GM21528 (cell line): Measurements from ENCODE around the gene TIAM2.
"Not testable (repeated sequence)": the region's sequence is repeated elsewhere in the genome, so short reads cannot be mapped to it uniquely, and the experiment has no call there.

Experiments used
- ATAC-seq: cut with Tn5 transposase; IDR thresholded peaks from one replicate; pipeline ENCODE4 v1.9.1; 2021; ENCODE audit warnings: mild to moderate bottlenecking, moderate library complexity; ENCODE audit not compliant: unreplicated experiment, low FRiP score

Gene TIAM2

GRCh38 chr6:154989448-154989847 is 5.7 kb upstream of the TIAM2 start:
- ATAC-seq = no peak

DNA sequence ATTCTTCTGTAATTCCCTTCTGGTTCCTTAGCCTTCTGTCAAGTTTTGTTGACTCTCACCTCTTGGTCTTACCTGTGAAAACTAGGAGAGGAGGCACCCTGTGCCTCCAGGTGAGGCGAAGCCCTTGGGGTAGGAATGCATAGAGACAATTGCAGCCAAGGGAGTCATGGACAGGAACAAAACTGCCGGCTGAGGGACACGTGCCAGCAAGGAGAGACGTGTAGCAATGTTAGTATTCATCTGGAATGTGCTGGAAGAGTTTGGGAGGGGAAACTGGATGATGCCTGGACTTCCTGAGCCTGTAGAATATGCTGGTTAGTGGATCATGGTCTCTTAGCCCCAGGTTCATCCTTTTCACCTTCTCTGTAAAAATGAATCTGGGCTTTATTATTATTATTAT is 3.9 kb upstream of the TIAM2 start:
- no peak for ATAC-seq

- ATAC-seq = no peak
Measured at GRCh38 chr6:154993026-154993425, 2.1 kb upstream of the TIAM2 start.

DNA sequence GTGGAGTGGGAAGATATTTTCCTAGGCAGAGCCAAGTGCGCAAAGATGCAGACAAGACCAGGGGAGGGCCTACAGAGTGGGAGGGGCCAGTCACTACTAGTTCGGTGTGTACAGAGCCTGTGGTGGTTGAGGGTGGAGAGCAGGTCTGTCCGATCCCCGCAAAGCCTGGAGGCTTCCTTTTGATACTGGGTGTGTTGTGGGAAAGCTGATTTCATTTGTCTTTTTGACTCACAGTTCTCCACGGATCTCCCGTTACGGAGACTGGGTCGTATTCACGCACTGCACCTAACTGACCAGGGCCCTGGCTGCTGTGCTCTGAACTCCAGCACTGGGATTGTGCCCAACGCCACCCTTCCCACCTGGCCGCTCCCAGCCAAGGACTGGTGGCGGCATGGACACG is 1.4 kb upstream of the TIAM2 start:
- no peak for ATAC-seq

DNA sequence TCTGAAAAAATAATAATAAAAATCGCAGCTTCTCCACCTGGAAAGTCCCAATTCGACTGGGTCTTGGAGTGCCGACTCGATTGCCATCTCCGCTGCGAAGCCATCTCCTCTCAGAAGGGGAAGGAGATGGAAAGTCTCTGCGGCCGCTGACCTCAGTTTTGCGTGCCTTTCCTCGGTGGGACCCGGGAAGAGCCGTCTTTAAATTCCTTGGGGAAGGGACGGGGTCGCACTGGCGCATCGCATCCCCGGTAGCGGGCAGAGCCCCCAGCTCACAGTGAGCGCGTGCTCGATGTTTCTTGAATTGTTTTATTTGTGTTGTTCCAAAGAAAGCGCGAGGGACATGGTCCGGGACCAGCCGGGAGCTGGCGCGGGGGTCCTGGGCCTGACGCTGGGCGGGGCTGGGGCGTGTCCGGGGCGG is 270 bp upstream of the TIAM2 start:
- ATAC-seq = no peak

DNA sequence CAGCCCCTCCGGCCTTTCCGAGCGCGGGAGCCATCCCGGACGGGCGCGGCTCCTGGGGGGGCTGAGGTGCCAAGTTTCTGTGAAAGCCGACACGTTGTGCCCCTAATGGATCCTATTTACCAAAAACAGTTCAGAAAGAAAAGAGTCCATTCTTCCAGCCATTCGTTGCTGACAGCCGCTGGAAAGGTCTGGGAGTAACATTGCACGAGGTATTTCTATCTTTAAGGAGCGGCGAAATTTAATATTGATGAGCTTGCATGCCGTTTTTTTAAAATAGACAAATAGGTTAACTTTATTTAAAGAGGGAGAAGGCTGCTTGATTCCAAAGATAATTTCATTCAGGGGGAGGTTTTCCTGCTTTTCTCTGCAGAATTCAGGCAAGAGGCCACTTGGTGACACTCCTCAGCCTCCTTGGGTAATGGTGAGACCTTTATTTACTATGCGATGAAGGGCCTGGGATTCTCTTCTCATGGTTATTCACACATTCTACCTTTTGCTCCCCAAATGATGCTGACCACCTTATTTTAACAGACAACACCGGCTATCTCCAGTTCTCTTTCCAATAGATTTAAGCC is 988 bp downstream of the TIAM2 start:
- ATAC-seq = no peak

DNA sequence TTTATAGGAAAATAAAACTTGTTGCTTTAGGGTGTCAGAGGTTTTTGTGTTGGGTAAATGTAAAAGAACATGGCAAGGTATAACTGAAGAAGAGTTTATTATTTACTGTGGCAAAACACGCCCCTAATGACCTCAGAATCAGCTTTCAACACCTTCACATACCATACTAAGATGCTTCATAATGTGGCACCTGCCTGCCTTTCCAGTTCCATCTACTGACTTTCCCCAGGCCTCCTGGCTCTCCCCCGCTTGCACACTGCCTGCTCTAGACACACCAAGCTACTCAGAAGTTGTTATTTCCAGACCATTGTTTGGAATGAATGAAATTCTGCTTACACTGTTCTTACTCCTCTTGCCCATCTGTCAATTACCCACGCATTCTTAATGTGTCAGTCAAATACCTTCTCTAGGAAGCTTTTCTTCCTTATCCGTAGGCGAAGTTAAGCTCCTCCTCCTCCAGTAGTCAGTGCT is 1.8 kb downstream of the TIAM2 start:
- no peak for ATAC-seq

DNA sequence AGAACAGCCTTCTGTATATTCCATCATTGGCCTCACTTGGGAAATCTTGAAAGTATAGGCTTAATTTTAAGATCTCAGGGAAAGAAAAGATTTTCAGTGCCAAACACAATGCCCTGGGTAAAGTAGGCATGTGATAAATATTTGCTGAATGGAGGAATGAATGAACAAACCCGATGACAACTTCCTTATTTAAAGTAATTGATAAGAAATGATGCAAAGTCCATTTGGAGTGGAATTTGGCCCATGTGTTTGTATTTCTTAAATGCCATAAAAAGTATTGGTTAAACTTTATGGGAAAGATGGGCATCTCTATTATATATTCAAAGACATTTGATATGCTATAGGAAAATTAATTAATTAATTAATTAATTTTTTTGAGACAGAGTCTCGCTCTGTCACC is 3.7 kb downstream of the TIAM2 start:
- no peak for ATAC-seq

DNA sequence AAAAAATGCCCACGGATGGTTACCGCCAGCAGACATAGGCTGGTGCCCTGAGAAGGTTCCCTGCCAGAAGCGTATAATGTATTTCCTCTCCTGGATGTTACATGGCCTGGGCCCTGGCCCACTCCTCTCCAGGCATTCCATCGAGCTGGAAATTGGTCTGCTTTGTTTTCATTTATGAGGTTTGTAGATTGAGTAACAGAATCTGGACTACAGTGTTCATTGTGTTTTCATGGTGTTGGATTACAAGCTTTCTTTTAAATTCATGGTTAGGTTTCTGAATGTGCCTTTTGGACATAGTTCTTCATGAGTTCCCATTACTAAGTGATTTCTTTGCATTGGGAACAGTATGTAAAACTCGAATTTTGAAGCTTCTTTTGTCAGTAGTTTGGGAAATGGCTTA is 6.4 kb downstream of the TIAM2 start:
- no peak for ATAC-seq

- no peak for ATAC-seq
Measured at GRCh38 chr6:155001934-155002333, 6.8 kb downstream of the TIAM2 start.

DNA sequence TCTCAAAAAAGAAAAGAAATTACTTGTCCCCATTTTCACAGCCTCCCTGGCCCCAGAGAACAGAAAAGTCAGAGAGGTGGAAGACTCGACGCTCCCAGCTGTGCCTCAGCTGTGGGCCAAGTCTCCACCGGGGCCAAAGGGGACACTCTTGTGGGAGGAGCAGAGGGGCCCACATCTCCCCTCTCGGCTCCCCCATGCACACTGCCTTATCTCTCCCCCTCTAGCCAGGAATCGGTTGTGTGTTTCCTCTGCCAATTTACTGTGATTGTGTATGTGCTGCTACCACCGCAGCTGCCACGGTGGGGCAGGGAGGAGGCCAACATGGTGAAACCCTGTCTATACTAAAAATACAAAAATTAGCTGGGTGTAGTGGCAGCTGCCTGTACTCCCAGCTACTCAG is 8.4 kb downstream of the TIAM2 start:
- ATAC-seq = no peak

DNA sequence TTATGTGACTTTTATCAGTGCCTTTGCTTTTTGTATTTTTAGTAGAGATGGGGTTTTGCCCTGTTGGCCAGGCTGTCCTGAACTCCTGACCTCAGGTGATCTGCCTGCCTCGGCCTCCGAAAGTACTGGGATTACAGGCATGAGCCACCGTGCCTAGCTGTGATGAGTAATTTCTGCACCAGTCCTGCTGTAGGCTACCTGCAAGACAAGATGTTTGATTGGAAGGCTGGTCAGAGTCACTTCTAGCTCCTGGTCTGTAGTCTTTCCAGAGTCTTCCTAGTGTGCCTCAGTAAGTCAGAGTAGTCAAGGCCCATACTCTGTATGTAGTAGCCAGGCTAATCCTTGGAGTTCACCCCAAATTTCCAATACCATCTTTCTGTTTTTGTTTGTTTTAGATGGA is 8.9 kb downstream of the TIAM2 start:
- ATAC-seq = no peak

DNA sequence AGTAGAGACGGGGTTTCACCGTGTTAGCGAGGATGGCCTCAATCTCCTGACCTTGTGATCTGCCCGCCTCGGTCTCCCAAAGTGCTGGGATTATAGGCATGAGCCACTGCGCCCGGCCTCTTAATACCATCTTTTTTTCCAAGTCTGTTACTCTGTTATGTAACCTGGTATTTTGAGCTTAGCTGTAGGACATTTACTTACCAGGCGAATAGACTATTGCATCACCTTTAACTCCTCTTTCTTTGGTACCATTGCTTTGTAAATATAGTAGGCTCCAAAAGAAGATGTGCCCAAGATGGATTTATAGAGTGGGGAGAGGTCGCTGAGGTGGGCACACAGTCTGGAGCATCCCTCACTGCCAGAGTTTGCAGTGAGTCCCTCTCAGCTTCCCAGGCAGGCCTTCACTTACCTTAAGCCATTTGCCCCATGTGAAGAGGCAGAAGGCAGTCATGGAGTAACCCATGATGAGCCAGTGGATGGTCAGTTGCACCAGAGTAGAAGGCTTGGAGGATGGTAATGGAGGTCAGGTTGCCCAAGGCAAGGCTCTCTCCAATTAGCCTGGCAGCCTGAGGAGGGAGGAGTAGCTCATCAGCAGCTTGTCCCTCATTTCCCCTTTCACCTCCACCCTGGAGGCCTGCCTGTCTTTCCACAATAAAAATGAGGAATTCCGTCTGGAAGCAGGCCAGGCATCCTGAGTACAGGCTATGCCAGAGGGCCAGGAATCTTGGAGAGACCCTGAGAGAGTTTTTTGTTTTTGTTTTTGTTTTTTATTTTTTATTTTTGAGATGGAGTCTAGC is 9.7 kb downstream of the TIAM2 start:
- no peak for ATAC-seq

DNA sequence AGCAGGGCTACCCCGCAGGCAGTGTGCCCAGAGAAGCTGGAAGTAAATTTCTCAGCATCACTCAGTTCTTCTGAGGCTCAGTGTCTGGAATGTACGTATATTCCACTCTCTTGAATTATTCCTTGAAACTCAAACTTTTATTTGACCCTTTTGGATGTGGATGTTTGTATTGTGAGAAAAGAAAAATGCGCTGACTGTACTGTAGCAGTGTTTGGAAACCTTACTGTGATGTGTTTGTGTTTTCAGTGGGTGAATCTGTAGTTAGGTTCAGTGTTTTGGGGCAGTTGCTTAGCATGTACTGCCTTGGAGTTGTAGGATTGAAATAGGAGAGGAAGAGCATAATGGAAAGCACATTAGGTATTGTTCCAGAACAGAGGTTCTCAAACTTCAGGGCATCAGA is 13.5 kb downstream of the TIAM2 start:
- ATAC-seq = no peak

- no peak for ATAC-seq
Measured at GRCh38 chr6:155010940-155011339, 15.8 kb downstream of the TIAM2 start.

- ATAC-seq = no peak
Measured at GRCh38 chr6:155011809-155012291, 16.7 kb downstream of the TIAM2 start.

DNA sequence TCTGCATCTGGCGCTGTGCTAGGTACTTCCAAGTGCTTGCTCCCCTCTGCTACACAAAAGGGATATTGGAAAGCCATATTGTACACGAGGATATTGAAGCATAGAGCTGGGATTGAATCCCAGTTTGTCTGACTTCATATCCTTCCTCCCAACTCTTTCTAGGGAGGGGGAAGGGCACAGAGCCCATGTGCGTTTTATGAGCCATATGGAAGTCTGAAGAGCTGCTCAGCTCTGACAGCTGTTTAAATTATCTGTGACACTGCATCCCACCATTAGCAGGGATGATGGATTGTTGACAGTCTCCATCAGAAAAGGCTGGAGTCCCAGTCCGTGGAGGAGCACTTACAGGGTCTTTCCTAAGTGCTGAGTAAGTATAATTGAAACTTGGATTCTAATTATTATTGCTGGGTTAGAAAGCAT is 18.4 kb downstream of the TIAM2 start:
- no peak for ATAC-seq

- no peak for ATAC-seq
Measured at GRCh38 chr6:155014137-155014536, 19.0 kb downstream of the TIAM2 start.

DNA sequence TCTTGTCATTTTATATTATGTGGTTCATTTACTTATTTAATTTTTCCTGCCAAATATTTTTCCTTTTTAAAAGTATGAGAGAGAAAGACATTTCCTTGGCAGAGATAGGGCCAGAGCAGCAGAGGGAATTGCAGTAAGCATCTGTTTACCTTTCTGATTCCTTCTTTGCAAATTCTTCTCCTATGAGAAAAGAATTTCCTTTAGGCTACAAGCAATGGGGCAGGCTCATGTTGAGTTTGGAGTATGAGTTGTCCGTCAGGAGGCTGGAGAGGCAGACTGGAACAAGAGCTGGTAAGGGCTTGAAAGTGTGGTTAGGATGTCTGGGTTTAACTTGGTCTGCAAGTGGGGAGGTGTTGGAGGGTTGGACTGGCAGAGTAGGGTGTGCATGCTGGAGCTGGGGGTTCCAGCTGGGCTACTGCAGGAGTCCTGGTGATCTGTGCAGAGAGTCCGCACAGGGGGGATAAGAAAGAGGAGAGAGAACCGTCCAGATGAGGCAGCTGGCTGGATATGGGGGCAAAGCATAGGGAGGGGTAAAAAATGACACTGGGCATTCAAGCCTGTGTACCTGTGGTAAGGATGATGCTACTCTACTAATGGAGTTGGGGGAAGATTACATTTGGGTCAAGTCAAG is 19.7 kb downstream of the TIAM2 start:
- ATAC-seq = no peak

GRCh38 chr6:155018415-155018814 is 23.3 kb downstream of the TIAM2 start:
- ATAC-seq = not testable (repeated sequence)

DNA sequence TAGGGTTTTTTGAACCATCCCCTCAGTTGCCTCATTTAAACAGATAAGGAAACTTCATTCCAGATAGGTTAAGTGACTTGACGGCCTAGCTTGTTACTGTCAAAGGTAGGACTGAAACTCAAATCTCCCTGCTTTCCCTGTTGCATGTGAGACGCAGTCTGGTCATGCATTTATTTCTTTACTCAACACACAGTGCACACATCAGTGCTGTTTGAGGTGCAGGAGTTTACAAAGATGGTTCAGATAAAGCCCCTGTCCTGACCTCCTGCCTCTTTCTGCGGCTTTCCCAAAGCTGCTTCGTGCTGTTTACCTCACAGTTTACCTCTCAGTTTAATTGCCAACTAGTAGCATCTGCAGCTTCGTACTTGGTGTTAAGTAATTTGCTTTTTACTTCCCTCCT is 26.6 kb downstream of the TIAM2 start:
- ATAC-seq = no peak

- no peak for ATAC-seq
Measured at GRCh38 chr6:155022721-155023120, 27.6 kb downstream of the TIAM2 start.
